HCT116 (cell line): ENCODE measurements around the gene THBS1. TPM values are rescaled to one million over a fixed set of nuclear protein-coding genes. Genes with fewer than 3 reads are reported as not detected.

Experiments
- ATAC-seq: fragments of 200-7000 bp; cut with Tn5 transposase; 2 replicates; pipeline ENCODE4 v1.9.1; 2020; ENCODE audit warnings: mild to moderate bottlenecking, moderate library complexity
- BruUV-seq: library from RNA; stranded (reverse); fragments of 400-500 nt; replicated peaks from 2 replicates; lab custom pipeline; 2021; lab: Mats Ljungman, UMichigan
- CTCF ChIA-PET: fragments of 300-600 bp; sonication (Branson Sonifier 250); formaldehyde crosslinking; loops from one replicate; lab custom pipeline; 2021; ENCODE audit warnings: antibody characterized with exemption; lab: Charles Lee
- POLR2A ChIA-PET: fragments of 300-600, 350-600 bp; sonication (Branson Sonifier 250); formaldehyde crosslinking; loops from one replicate; lab custom pipeline; 2021; ENCODE audit warnings: antibody characterized with exemption; lab: Charles Lee
- RAD21 ChIA-PET, 2 experiments: fragments of 300-600 bp; sonication (Branson Sonifier 250); formaldehyde crosslinking; loops; one replicate each; lab custom pipeline; 2023; ENCODE audit warnings: low total read pairs in 2 of 2; ENCODE audit not compliant: uncharacterized antibody in 2 of 2, unreplicated experiment in 2 of 2, low non-redundant PET in 1 of 2; lab: Charles Lee
- DNase-seq: peaks from one replicate; pipeline ENCODE4 v3.0.0-alpha.2; 2010; ENCODE audit warnings: low read depth, low spot score
- H2AFZ ChIP-seq: fragments of 200-600 bp; shearing (Covaris generic), sonication (generic); 2 replicates; pipeline ENCODE4 v1.6.1; 2017; ENCODE audit warnings: low read depth, mixed run types, mixed read lengths, antibody characterized with exemption, low read length; ENCODE audit not compliant: poor library complexity, severe bottlenecking
- H3K27ac ChIP-seq: 2 replicates; pipeline ENCODE4 v1.5.1; 2012; ENCODE audit warnings: low read depth, low read length
- H3K27me3 ChIP-seq: fragments of 200-600 bp; sonication (generic); 2 replicates; pipeline ENCODE4 v1.6.1; 2016; ENCODE audit warnings: mixed run types, low read length, mixed read lengths; ENCODE audit not compliant: insufficient read depth
- H3K36me3 ChIP-seq, 2 experiments: fragments of 200-500 bp in 1 of 2; fragments of 200-600 bp in 1 of 2; sonication (Bioruptor generic) in 1 of 2; sonication (generic) in 1 of 2; 2 replicates each; pipeline versions ENCODE4 v1.5.1 to v1.6.1; 2014 to 2016; ENCODE audit warnings: low read length in 2 of 2, inconsistent platforms in 1 of 2, mixed read lengths in 1 of 2, mixed run types in 1 of 2; ENCODE audit not compliant: insufficient read depth in 2 of 2, control insufficient read depth in 1 of 2
- H3K4me1 ChIP-seq, 2 experiments: fragments of 200-600 bp in 1 of 2; sonication (generic) in 1 of 2; 2 replicates each; pipeline versions ENCODE4 v1.5.1 to v1.6.1; 2012 to 2017; ENCODE audit warnings: low read length in 2 of 2, inconsistent platforms in 1 of 2, mild to moderate bottlenecking in 1 of 2, mixed read lengths in 1 of 2, mixed run types in 1 of 2, moderate library complexity in 1 of 2; ENCODE audit not compliant: insufficient read depth in 2 of 2, control insufficient read depth in 1 of 2
- H3K4me2 ChIP-seq: fragments of 200-600 bp; sonication (generic); 2 replicates; pipeline ENCODE4 v1.6.1; 2017; ENCODE audit warnings: mixed run types, low read length, mixed read lengths
- H3K4me3 ChIP-seq, 2 experiments: fragments of 200-600 bp in 1 of 2; sonication (generic) in 1 of 2; replicated peaks in 1 of 2; 2 replicates each; pipeline ENCODE4 v1.5.1; 2011 to 2016; ENCODE audit warnings: low read length in 2 of 2, control low read depth in 1 of 2, low read depth in 1 of 2, mild to moderate bottlenecking in 1 of 2, mixed read lengths in 1 of 2, mixed run types in 1 of 2
- H3K79me2 ChIP-seq: fragments of 200-600 bp; sonication (generic); 2 replicates; pipeline ENCODE4 v1.6.1; 2017; ENCODE audit warnings: mild to moderate bottlenecking, mixed run types, low read length, moderate library complexity, mixed read lengths; ENCODE audit not compliant: insufficient read depth
- H3K9ac ChIP-seq: fragments of 200-600 bp; sonication (generic); 2 replicates; pipeline ENCODE4 v1.6.1; 2016; ENCODE audit warnings: low read length, mixed read lengths
- H3K9me2 ChIP-seq: fragments of 200-600 bp; sonication (generic), shearing (Covaris generic); 2 replicates; pipeline ENCODE4 v1.6.1; 2017; ENCODE audit warnings: mixed run types, mild to moderate bottlenecking, moderate library complexity; ENCODE audit not compliant: insufficient read depth
- H3K9me3 ChIP-seq, 2 experiments: fragments of 200-500 bp in 1 of 2; fragments of 200-600 bp in 1 of 2; sonication (Bioruptor generic) in 1 of 2; sonication (generic) in 1 of 2; 2 replicates each; pipeline ENCODE4 v1.6.1; 2014 to 2017; ENCODE audit warnings: low read length in 2 of 2, mixed read lengths in 2 of 2, inconsistent platforms in 1 of 2, low read depth in 1 of 2, mild to moderate bottlenecking in 1 of 2, mixed run types in 1 of 2, moderate library complexity in 1 of 2; ENCODE audit not compliant: control insufficient read depth in 1 of 2, insufficient read depth in 1 of 2
- H4K20me1 ChIP-seq: fragments of 200-600 bp; sonication (generic), shearing (Covaris generic); 2 replicates; pipeline ENCODE4 v1.6.1; 2017; ENCODE audit warnings: mixed run types, mild to moderate bottlenecking, moderate library complexity; ENCODE audit not compliant: insufficient read depth
- EGR1 ChIP-seq: IDR thresholded peaks from 2 replicates; pipeline ENCODE4 v1.6.1; 2012; ENCODE audit warnings: low read depth
- ELF1 ChIP-seq: IDR thresholded peaks from 2 replicates; pipeline ENCODE4 v1.6.1; 2012; ENCODE audit warnings: low read depth, borderline replicate concordance
- EZH2phosphoT487 ChIP-seq: fragments of 200-600 bp; IDR thresholded peaks from 2 replicates; pipeline ENCODE4 v1.6.1; 2018; ENCODE audit warnings: antibody characterized with exemption, borderline replicate concordance
- FOSL1 ChIP-seq: IDR thresholded peaks from 2 replicates; pipeline ENCODE4 v1.6.1; 2012; ENCODE audit warnings: low read depth
- JUND ChIP-seq: IDR thresholded peaks from 2 replicates; pipeline ENCODE4 v1.6.1; 2012
- SIN3A ChIP-seq: IDR thresholded peaks from 2 replicates; pipeline ENCODE4 v1.6.1; 2012; ENCODE audit warnings: low read depth
- TCF7L2 ChIP-seq: IDR thresholded peaks from 2 replicates; pipeline ENCODE4 v1.7.0; 2011; ENCODE audit warnings: borderline replicate concordance, inconsistent platforms; ENCODE audit not compliant: insufficient read depth, insufficient read length; ENCODE audit errors: extremely low read depth
- YY1 ChIP-seq: IDR thresholded peaks from 2 replicates; pipeline ENCODE4 v1.6.1; 2011; ENCODE audit warnings: low read length, low read depth, moderate library complexity, mild to moderate bottlenecking; ENCODE audit not compliant: insufficient replicate concordance; ENCODE audit errors: extremely low read depth
- ZBTB33 ChIP-seq: IDR thresholded peaks from 2 replicates; pipeline ENCODE4 v1.6.1; 2011; ENCODE audit warnings: mild to moderate bottlenecking, low read length, moderate library complexity; ENCODE audit not compliant: insufficient replicate concordance; ENCODE audit errors: extremely low read depth
- ZFX ChIP-seq: fragments of 450-650 bp; IDR thresholded peaks from 2 replicates; pipeline ENCODE4 v1.6.1; 2017
- intact Hi-C: fragments of 100-400 bp; cut with micrococcal nuclease; formaldehyde crosslinking; loops from 2 replicates; pipeline ENCODE4 v1.10.0; 2022
- total RNA-seq: library from RNA; stranded (reverse); gene quantifications from one replicate; pipeline ENCODE4 v1.2.1, GENCODE V29; 2021; ENCODE audit not compliant: unreplicated experiment

Gene THBS1
- total RNA-seq, 1 experiment from 2014 or later: 6.3 TPM

- DNase-seq (no peak), ATAC-seq (no peak)
- no peak overlapping the region for H3K27ac ChIP-seq
- H2AFZ ChIP-seq: no peak overlapping the region
- H3K79me2 ChIP-seq: no peaks in the 10 kb centered on the region
- H3K9ac ChIP-seq: no peak overlapping the region
- BruUV-seq: no TSS peak
- H3K4me3 ChIP-seq: no peak overlapping the region
- intact Hi-C loops: no loop called here
- no peaks in the 10 kb centered on the region for H3K9me2 ChIP-seq
- TF ChIP-seq TCF7L2 (no peak), EGR1 (no peak), SIN3A (no peak), JUND (no peak), ZBTB33 (no peak), FOSL1 (no peak), YY1 (no peak), ELF1 (no peak), EZH2phosphoT487 (no peak), ZFX (no peak)
- no peaks in the 10 kb centered on the region for H3K36me3 ChIP-seq
- ChIA-PET POLR2A (no interaction called here), RAD21 (no interaction called here), CTCF (no interaction called here)
- H4K20me1 ChIP-seq: no peaks in the 10 kb centered on the region
- no peak overlapping the region for H3K4me2 ChIP-seq
- no peaks in the 10 kb centered on the region for H3K9me3 ChIP-seq
- H3K4me1 ChIP-seq: peaks cover 0 to 7% of the 10 kb centered on the region in 2 experiments; a peak in 1 of 4 replicates
- H3K27me3 ChIP-seq: no peaks in the 10 kb centered on the region
Measured at GRCh38 chr15:39618063-39618823, 37.4 kb downstream of the THBS1 start.
